GM12872 (cell line): ENCODE measurements around the gene FNIP2.

Source experiments
- CTCF ChIP-seq: IDR thresholded peaks from 3 replicates; pipeline ENCODE4 v1.5.1; 2011; ENCODE audit warnings: low read depth, mild to moderate bottlenecking, low read length, moderate library complexity; ENCODE audit not compliant: insufficient read depth

FNIP2 gene

DNA sequence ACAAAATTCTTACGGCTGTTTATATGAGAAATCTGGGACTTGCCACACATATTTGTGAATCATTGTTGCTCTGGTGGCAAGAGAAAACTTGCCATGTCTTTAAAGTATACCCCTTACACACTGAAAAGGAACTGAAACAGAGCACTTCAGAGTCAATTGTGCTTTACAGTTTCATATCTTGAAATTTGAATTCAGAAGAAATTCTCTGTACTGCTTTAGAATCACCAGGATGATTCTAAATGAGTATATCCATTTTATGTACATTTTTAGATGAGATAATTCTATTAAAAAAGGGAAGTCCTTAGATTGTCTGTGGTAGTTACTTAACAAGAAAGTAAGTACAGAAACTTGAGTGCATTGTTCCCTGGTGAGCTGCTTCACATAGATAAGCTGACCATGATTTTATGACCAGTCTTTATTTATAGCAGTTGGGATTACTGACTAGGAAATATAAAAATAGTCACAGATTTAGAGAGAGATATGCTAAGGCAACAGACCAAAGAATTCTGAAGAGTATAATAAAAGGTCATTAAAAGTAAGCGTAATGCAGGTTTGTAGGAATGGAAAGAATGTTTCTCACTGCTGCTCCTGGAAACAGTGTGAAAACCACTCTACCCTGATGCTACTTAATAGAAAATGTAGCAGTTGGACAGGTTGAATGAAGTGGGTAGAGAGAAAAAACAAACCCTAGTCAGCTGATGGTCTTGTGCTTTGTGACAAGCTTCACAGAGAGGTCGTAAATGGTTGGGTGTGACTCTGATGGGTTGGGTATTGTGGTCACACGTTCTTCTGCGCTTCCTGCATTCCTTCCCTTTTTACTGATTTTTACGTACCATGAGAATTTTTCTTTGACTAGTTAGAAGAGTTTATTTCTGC is 41.0 kb downstream of the FNIP2 start:
- no peak for TF ChIP-seq CTCF

- no peak for TF ChIP-seq CTCF
These were observed 41.8 kb downstream of the FNIP2 start for GRCh38 chr4:158810487-158811215.

DNA sequence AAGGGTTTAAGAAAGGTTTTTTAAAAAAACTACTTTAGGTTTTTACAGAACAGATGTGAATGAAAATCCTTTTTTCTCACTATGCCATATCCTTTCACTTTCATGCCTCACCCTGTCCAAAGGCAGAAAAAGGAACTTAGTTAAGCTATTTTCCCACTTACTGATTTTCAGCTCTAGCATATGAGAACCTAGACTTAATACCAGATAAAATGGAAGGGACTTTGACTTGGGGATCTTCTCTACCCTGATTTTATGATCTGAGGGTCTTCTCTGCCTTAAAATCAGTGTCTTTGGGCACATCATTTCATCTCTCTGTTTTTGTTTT is 42.4 kb downstream of the FNIP2 start:
- no peak for TF ChIP-seq CTCF

DNA sequence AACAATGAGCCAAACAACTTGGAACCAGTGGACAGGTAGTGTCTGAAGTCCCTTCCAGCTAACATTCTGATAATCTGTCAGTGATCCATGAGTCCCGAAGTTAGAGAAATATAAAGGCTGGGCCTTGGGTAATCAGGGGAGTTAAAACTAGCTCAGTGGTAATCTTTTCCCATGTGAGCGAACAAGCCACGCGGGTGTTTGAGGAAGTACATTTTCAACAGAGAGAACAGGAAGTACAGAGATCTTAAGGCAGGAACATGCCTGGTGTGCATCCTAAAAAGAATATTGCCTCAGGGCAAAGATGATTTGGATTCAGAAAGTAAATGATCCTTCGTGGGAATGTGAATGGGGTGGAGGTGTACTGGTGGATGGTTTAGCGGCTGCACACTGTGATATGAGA is 42.9 kb downstream of the FNIP2 start:
- TF ChIP-seq CTCF: peak; percentile 12; the same call in 1 of the 3 replicates

- no peak for TF ChIP-seq CTCF
These were observed 43.3 kb downstream of the FNIP2 start for GRCh38 chr4:158812133-158812532.

DNA sequence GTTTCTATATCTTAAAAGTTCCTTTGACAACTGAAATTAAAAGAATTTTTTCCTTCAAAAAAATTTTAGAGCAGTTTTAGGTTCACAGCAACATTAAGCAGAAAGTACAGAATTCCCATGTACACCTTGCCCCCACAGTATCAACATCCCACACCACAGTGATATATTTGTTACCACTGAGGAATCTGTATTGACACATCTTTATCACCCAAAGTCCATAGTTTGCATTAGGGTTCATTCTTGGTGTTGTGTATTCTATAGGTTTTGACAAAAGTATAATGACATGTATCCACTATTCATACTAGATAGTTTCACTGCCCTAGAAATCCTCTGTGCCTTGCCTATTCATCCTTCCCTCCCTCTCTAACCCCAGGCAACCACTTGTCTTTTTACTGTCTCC is 43.7 kb downstream of the FNIP2 start:
- TF ChIP-seq CTCF: no peak

GRCh38 chr4:158813113-158813512 is 44.3 kb downstream of the FNIP2 start:
- no peak for TF ChIP-seq CTCF
